ENCODE data around the gene SLC9A3.
"Not testable (repeated sequence)": the region's sequence is repeated elsewhere in the genome, so short reads cannot be mapped to it uniquely, and the experiment has no call there.

The SLC9A3 gene

DNA sequence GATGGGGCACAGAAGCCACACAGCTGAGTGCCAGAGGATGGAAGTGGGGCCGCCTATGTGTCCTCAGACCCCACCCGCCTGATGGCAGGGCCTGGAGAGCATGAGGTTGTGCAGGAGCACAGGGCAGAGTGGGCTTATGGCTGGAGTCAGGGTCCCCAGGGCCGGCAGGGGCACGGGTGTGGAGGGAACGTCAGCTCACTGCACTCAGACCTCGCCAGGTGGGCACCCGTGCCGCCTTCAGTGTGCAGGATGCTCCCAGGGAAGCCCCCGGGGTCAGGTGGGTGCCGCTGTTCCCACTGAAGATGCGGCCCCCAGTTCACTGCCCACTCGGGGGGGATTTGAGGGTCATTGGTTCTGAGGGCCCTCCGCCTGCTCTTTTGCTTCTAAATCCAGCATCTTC is 46.4 kb downstream of the SLC9A3 start:
- DNase-seq (ENCODE audit: extremely low read depth in 1 of 2, low read depth in 1 of 2) = no peak

DNA sequence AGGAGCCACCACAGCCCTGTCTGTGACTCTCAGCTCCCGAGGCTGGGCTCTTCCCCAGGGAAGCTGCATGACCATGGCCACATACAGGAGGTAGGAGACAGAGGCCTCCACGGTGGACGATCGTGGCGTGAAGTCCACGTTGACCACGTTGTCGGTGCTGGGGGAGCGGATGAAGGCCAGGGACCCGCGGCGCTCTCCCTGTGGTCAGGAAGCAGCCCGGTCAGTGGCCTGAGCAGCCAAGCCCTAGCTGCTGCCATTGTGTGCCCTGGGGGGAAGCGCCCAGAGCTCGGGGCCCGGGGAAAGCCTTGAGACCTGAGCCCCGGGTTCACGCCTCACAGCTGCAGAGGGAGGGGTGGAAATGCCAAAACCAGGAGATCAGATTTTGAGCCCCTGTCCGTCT is 47.0 kb downstream of the SLC9A3 start:
- no peak for DNase-seq (ENCODE audit: extremely low read depth in 1 of 2, low read depth in 1 of 2)

DNA sequence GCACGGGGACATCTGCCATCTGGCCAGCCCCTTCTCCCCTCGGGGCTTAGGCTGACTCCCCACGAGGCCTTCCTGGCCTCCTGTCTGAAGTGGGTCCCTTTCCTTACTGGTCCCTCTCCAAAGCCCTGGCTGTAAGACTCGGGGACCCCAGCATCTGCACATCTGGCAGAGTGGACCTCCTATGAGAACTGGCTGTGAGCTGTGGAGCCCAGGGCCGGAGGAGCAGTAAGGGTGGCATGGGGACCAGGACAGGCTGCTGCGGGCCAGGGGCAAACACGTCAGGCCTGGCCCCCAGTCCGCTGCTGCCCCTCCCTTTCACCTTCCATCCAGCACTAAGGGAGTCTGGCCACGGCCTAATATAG is 47.5 kb downstream of the SLC9A3 start:
- no peak for DNase-seq (ENCODE audit: extremely low read depth in 1 of 2, low read depth in 1 of 2)

DNA sequence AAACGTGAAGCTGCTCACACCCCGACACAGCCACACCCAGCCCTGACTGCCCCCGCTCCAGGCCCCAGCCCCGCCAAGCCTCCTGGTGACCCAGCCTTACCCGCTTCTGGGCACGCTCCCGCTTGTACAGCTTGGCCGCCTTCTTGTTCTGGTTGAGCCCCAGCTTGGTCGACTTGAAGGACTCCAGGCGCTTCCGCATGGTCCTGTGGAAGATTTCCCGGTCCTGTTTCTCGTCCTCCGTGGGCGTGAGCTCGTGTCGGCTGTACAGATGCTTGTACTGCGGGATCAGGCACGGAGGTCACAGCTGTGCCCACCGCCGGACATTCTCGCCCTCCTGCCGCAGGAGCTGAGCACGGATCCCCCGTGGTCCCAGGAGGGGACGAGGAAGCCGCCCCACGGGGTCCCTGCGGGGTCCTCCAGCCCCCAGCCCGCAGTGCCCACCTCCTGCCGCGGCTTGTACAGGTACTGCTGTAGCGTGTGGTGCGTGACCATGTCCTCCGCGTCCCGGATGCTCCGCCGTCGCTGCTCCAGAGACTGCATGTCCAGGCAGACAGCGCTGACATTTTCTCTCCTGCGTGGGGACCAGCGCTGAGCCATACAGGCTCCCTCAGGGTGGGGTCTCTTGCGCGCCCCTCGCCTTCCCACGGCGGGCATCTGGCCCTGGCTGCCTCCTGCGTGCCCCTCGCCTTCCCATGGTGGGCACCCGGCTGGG is 48.0 kb downstream of the SLC9A3 start:
- DNase-seq (ENCODE audit: extremely low read depth in 1 of 2, low read depth in 1 of 2) = no peak

DNA sequence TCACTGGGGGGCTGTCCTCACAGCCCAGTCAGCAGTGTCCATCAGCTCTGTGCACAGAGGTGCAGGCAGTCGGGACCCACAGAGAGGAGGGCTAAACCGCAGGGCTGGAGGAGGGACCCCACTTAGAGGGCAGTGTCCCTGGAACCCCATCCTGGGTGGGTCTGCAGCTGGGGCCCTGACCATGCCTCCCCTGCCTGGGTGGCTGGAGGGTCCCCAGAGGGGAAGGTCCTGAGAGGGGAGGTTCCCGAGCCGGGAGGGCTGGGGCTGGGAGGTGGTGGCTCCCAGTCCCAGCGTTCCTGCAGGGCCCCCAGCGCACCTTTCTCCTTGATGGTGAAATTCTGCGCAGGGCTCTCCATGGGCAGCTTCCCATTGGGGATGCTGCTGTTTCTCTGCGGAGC is 48.5 kb downstream of the SLC9A3 start:
- no peak for DNase-seq (ENCODE audit: extremely low read depth in 1 of 2, low read depth in 1 of 2)

DNA sequence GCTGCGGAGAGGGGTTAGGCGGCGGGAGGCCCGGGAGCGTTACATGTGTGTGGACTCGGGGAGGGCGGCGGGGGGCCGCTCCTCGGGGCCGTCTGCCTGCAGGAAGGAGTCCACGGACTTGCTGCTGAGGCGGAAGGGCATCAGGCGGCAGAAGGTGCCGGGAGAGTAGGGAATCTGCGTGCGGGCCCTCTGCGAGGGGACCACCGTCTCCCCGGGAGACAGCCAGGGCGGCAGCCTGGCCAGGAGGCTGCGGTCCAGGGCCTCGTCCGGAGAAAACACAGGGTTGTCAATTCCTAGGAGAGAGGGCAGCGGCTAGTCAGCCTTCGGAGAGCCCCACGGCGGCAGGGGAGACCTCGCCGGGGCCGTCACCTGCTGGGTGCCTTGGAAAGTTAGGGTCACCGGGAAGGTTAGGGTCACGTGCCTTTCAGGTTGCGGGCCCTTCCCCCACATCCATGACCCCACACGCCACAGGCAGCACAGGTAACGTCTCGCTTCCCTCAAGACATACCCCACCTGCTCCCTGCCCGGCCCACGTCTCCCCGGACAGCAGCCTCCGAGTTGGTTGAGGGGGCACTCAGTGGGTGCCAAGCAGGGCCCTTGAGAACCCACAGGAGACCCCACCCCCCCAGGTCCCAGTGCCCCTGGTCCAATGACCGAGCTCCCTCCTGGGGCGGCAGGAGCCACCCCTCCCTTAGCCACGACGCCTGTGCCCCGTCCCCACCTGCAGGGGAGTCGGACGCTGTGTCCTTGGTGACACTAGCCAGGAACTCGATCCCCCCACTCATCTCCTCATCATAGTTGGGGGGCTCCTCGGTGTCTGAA is 49.2 kb downstream of the SLC9A3 start:
- DNase-seq (ENCODE audit: extremely low read depth in 1 of 2, low read depth in 1 of 2) = no peak

DNA sequence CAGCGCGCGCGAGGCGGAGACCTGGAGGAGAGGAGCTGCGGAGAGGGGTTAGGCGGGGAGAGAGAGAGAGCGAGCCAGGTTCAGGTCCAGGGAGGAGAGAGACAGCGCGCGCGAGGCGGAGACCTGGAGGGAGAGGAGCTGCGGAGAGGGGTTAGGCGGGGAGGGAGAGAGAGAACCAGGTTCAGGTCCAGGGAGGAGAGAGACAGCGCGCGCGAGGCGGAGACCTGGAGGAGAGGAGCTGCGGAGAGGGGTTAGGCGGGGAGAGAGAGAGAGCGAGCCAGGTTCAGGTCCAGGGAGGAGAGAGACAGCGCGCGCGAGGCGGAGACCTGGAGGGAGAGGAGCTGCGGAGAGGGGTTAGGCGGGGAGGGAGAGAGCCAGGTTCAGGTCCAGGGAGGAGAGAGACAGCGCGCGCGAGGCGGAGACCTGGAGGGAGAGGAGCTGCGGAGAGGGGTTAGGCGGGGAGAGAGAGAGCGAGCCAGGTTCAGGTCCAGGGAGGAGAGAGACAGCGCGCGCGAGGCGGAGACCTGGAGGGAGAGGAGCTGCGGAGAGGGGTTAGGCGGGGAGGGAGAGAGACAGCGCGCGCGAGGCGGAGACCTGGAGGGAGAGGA is 49.9 kb downstream of the SLC9A3 start:
- not testable (repeated sequence) for DNase-seq (ENCODE audit: extremely low read depth in 1 of 2, low read depth in 1 of 2)

DNA sequence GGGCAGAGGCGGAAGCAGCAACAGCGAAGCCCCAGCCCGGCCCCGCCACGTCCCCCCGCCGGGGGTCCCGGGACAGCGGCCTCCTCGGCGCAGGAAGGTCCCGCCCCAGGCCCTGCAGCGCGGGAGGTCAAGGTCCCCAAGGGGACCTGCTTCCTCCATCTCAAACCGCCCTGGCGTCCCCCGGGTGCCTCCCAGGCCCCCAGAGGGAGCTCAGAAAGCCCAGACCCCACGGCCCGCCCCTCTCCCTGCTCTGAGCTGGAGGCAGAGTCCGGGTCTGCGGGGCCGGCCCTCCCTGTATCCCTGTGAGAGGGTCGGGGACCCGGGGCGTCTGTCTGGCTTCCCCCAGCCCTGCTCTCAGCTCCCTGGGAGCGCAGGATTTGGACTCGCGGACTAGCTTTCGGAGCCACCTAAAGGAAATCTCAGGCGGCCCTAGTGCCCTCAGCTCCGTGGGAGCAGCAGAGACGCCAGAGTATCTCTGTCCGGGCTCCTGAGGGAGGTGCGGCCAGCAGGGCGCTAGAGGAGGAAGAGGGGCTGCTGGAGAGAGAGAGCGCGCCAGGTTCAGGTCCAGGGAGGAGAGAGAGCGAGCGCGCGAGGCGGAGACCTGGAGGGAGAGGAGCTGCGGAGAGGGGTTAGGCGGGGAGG is 50.6 kb downstream of the SLC9A3 start:
- DNase-seq (ENCODE audit: extremely low read depth in 1 of 2, low read depth in 1 of 2) = no peak

DNA sequence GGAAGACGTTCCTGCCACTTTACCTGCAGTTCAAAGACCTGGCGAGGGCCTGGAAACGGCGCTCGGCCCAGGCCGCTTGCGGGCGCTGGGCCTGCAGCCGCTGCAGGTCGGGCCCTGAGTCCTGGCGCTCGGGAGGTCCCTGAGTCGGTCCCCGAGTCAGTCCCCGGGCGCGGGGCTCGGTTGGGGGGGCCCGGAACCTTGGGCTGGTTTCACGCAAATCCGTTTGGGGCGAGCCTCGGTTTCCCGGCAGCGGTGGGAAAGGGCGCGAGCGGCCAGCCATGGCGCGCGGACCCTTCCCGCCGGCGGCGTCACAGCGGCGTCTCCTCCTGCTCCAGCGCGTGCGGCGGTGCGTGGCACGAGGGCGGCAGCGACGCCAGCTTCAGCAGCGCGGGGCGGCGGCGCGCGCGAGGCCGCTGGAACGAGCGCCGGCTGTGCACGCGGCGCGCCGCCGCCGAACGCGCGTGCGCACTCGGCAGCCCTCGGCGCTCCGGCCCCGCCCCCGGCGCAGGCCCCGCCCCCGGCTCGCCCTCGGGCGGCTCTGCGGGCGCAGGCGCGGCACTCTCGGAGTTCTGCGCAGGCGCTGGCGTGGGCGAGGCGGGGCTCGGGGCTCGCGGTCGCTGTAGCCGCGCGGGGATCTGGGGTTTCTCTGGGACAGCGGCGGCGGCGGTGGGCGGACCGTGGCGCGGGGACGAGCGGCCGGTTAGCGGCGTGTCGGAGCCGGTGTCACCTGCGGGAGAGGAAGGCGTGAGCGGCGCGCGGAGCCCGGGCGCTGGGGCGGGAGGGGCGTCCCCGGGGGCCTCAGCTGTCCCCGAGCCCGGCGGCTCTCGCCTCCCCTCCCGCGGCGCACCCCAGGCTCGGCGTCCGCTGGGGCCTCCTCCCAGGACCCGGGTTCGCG is 51.3 kb downstream of the SLC9A3 start:
- peak; percentile 58 to 85 for DNase-seq (ENCODE audit: extremely low read depth in 1 of 2, low read depth in 1 of 2)

DNA sequence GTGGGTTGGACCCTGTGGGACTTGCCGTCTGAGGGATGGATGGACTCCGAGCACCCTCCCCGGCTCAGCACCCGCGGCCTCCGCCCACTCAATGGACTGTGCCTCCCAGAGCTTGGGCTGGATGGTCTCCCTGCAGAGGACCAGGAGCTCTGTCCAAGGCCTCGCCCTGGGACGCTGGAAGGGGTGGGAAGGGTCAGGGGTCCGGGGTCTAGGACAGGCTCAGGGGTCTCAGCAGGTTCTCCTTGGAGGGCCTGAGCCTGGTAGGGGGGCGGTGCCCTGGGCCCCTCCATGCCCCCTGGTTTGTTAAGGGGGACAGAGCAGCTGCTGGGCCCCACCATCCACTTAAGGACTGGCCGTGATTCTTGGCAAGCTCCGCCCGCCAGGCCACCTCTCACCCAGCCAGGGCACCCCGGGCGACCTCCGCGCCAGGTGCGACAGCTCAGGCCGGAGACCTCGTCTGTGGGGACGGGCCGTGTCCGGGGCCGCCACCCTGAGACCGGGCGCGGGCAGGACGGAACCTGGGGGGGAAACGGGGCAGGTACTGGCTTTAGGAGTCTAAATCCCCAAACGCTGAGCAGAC is 52.1 kb downstream of the SLC9A3 start:
- no peak for DNase-seq (ENCODE audit: extremely low read depth in 1 of 2, low read depth in 1 of 2)

DNA sequence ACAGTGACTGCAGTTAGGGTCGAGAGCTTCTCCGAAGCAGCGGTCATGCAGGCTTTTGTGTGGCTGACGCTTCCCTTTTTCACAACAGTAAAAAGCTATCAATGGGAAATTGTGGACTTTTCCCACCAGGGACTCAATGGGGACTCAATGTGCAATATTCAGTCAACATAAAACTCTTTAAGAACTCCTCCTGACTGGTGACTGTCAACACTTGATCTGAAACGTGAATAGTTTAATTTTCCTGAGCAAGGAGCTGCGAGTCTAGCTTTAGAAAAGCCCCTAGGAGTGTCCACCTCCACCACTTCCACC is 52.5 kb downstream of the SLC9A3 start:
- no peak for DNase-seq (ENCODE audit: extremely low read depth in 1 of 2, low read depth in 1 of 2)

DNA sequence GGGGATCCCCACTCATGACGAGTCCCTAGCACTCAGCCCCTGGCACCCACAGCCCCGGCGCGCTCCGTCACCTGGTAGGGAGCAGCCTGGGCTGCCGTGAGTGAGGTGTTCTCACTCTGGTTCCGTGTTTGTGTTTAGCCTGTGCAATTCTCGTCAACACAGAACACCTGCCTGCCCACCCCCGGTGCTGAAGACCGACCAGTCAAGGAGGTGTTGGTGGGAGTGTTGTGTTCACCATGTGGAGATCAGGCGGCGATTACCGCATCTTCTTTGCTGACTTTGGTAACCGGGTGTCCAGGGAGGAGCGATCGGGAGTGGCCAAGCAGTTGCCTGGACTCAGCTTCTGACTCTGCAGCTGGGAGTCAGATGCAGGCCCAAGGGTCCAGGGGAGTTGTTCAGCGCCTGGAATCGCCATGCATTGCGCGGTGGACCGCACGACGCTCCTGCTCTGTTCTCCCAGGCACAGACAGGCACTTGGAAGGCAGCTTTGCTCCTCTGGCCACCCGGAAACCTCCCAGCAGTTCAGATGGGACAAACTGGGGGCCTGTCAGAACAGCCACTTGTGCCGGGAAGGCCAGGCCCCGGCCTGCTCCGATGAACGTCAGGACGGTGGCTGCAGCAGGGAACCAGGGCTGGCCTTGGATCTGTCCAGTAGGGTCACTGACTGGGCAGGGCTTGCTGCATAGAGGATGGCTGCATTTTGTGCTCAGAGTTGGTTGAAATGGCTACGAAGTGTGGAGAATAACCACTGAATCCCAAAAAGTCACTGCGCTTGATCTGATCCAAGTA is 53.1 kb downstream of the SLC9A3 start:
- no peak for DNase-seq (ENCODE audit: extremely low read depth in 1 of 2, low read depth in 1 of 2)

DNA sequence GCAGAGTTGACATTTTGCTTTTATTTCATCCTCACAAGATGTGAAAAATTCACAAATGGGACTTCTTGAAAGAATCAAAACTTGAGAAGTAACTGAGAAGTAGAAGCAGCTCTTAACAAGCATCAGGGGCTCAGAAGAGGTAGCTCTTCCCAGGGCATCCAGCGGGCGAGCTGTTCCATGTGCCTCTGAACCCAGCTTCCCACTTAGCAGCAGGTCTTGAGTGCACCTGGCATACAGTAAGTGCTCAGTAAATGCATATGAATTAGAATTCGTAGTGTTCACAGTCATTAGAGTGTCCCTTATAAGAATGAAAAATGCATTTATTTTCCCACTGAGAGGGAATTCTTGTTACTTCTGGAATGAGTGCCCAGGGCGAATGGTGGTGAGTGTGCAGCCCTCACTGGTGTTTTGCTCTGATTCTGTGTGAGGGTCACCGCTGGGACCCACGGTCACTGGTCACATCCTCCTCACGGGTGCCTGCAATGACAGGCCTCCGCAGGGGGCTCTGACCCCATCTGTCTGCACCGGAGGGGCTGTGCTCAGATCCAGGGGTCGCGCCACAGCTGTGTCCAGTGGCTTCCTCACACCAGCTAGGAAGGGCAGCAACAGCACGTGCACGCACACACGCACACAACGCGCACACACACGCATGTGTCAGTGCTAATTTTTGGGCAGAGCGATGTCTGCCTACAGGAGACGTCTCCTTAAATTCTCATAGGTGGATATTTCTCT is 54.3 kb downstream of the SLC9A3 start:
- no peak for DNase-seq (ENCODE audit: extremely low read depth in 1 of 2, low read depth in 1 of 2)

DNA sequence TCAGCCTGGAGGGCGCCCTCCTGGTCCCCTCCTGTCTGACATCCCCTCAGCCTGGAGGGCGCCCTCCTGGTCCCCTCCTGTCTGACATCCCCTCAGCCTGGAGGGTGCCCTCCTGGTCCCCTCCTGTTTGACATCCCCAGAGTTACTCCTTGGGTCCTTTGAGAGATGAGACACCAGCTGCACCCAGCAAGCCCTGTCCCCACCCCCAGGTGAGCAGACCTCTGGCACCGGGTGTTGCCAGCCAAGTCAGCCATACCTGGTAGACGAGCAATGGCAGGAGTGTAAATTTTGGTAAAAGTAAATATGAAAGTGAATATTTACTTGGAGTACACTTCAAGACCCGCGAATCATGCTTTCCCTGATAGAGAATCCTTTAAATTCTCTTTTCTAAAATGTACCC is 55.8 kb downstream of the SLC9A3 start:
- no peak for DNase-seq (ENCODE audit: extremely low read depth in 1 of 2, low read depth in 1 of 2)

DNA sequence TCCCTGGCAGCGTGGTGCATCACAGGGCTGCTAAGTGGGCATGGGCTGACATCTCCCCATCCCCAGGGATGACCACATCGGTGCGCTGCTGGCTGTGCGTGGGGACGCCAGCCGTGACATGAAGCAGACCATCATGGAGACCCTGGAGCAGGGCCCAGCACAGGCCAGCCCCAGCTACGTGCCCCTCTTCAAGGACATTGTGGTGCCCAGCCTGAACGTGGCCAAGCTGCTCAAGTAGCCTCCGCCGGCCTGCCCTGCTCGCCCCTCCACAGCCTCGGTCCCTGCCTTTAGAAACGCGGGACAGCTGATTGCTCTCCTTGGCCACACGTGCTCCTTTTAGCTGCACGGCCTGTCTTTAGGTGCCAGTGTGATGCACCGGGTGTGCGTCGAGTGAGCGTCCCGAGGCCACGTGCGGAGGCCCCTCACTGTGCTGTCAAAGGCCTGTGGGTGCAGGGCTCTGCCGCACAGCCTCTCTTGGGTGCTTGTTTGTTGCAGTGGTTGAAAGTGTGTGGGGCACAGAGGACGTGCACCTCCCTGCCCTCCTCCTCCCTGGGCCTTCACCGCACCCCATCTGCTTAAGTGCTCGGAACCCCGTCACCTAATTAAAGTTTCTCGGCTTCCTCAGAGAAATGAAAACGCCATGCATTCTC is 57.5 kb downstream of the SLC9A3 start:
- no peak for DNase-seq (ENCODE audit: extremely low read depth in 1 of 2, low read depth in 1 of 2)

DNA sequence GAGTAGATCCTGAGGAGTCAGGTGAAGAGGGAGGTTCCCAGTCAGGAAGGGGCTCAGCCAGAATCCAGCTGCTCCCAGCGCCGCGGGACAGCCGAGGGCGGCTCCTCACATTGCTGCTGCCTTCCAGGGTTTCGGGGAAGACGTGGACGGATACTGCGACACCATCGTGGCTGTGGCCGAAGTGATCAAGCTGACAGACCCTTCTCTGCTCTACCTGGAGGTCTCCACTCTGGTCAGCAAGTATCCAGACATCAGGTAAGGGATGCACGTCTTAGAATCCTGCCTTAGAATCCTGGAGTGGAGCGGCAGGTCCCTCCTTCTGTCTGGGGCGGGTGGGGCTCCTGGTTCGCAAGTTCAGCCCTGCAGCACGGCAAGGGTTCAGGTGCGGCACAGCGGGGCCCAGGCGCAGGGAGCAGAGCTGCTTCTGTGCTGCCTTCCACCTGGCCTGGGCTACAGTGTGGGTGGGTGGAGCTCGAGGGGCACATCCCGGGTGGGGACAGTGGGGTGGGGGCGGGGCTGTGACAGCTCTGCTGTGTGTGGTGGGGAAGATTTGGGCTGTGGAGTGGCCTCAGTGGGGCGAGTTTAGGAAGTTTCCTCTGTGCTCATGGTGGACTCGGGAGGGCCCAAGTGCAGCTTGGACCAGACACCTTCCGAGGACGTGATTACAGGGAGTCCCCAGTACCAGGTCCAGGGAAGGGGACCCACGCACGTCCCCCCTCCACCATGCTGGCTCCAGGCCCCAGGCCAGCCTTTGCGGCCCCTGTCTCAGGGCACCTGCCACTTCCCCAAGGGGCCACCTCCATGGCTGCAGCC is 58.5 kb downstream of the SLC9A3 start:
- no peak for DNase-seq (ENCODE audit: extremely low read depth in 1 of 2, low read depth in 1 of 2)

DNA sequence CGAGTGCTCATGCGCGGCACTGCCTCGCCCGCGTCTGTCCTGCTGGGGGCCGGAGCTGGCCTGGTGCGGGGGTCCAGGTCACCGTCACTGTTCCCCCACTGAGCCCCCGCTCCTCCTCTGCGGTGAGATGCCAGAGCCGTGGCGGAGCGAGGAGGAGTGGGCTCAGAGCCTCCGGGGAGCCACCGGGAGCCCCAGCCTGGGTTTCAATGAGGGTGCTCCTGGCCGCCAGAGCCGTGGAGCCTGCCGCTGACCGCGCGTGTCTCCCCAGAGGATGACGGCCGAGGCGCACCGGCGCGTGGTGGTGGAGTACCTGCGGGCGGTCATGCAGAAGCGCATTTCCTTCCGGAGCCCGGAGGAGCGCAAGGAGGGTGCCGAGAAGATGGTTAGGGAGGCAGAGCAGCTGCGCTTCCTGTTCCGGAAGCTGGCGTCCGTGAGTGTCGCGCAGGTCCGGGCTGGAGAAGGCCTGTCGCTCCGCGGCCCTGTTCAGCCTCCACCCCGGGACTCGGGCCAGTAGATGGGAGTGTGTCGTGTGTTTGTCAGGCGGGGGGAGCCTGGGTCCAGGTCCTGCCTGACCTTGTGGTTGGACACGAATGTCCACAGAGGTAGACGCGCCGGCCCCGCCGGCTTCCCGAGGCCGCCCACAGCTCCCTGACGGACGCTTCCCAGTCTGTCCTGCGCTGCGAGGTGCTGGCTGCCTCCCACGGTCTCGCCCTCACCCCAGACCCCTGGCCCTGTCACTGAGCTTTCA is 59.2 kb downstream of the SLC9A3 start:
- no peak for DNase-seq (ENCODE audit: extremely low read depth in 1 of 2, low read depth in 1 of 2)

Data from activated CD8-positive, alpha-beta memory T cell treated with anti-CD3 and anti-CD28 coated beads for 1 hour (primary cell).